Activated CD4-positive, alpha-beta memory T cell treated with anti-CD3 and anti-CD28 coated beads, Interleukin-2, amount 10 ng/mL, durations not matched to agents 7 days and 5 days (primary cell): Measurements from ENCODE around the gene DLG5. TPM values are rescaled to one million over a fixed set of nuclear protein-coding genes. Genes with fewer than 3 reads are reported as not detected.

Experiments
- CTCF ChIA-PET: fragments of 350-600 bp; sonication (Branson Sonifier 250); formaldehyde crosslinking; loops from one replicate; lab custom pipeline; 2021; ENCODE audit warnings: antibody characterized with exemption, inconsistent platforms; lab: Charles Lee
- POLR2A ChIA-PET: fragments of 350-600 bp; sonication (Branson Sonifier 250); formaldehyde crosslinking; loops from one replicate; lab custom pipeline; 2021; ENCODE audit warnings: antibody characterized with exemption; lab: Charles Lee
- DNase-seq: peaks from one replicate; pipeline ENCODE4 v3.0.0-alpha.2; 2020
- H3K27ac Mint-ChIP-seq: one replicate; pipeline ENCODE4 v1.8.0; 2021; ENCODE audit warnings: mild to moderate bottlenecking, mixed read lengths
- H3K27me3 Mint-ChIP-seq: one replicate; pipeline ENCODE4 v1.8.0; 2021; ENCODE audit warnings: mixed read lengths
- H3K36me3 Mint-ChIP-seq: one replicate; pipeline ENCODE4 v1.8.0; 2021; ENCODE audit warnings: low read depth, mixed read lengths
- H3K4me1 Mint-ChIP-seq: one replicate; pipeline ENCODE4 v1.8.0; 2021; ENCODE audit warnings: mixed read lengths
- H3K4me3 Mint-ChIP-seq: one replicate; pipeline ENCODE4 v1.8.0; 2021; ENCODE audit warnings: mild to moderate bottlenecking, mixed read lengths
- H3K9me3 Mint-ChIP-seq: one replicate; pipeline ENCODE4 v1.8.0; 2021; ENCODE audit warnings: mixed read lengths
- total RNA-seq, 2 experiments: library from RNA; stranded (reverse); gene quantifications; one replicate each; pipeline ENCODE4 v1.2.3, GENCODE V29; 2021

The DLG5 gene
- total RNA-seq, 2 experiments from 2014 or later = 9.6 to 9.9 TPM

DNA sequence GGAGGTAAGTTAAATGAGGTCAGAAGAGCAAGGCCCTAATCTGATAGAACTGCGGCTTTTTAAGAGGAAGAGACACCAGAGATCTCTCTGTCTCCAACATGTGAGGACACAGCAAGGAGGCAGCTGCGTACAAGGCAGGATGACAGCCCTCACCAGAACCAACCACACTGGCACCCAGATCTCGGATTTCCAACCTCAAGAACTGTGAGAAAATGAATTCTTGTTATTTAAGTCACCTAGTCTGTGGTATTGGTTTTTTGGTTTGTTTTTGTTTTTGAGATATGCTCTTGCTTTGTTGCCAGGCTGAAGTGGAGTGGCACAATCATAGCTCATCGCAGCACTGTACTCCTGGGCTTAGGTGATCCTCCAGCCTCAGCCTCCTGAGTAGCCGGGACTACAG, 127.2 kb downstream of the DLG5 start:
- Mint-ChIP-seq H3K36me3 (no peaks in the 10 kb centered on the region), H3K27ac (no peak overlapping the region), H3K4me3 (no peak overlapping the region), H3K9me3 (no peaks in the 10 kb centered on the region), H3K27me3 (peaks cover 5% of the 10 kb centered on the region), H3K4me1 (peaks cover 33% of the 10 kb centered on the region)
- ChIA-PET CTCF (no interaction called here), POLR2A (no interaction called here)
- DNase-seq = peak; percentile 52

DNA sequence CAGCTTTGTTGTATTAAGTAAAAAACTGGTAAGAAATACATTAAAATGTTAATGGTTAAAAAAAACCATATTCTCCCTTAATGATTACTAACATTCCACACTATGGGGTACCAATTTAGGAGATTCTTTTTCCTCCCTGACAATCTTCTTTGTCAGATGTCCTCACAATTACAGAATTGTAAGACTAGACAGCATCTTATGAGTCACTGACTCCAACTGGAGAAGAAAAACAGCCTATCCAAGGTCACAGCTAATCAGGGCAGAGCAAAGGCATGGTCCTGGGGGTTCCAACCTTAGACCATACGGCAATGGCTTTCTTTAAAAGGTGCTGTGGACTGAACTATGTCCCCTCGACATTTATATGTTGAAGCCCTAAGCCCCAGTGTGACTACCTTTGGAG, 127.6 kb downstream of the DLG5 start:
- Mint-ChIP-seq H3K36me3 (no peaks in the 10 kb centered on the region), H3K4me3 (no peak overlapping the region), H3K9me3 (no peaks in the 10 kb centered on the region), H3K27me3 (peaks cover 5% of the 10 kb centered on the region), H3K4me1 (peaks cover 33% of the 10 kb centered on the region), H3K27ac (no peak overlapping the region)
- ChIA-PET POLR2A (no interaction called here), CTCF (no interaction called here)
- no peak for DNase-seq

DNA sequence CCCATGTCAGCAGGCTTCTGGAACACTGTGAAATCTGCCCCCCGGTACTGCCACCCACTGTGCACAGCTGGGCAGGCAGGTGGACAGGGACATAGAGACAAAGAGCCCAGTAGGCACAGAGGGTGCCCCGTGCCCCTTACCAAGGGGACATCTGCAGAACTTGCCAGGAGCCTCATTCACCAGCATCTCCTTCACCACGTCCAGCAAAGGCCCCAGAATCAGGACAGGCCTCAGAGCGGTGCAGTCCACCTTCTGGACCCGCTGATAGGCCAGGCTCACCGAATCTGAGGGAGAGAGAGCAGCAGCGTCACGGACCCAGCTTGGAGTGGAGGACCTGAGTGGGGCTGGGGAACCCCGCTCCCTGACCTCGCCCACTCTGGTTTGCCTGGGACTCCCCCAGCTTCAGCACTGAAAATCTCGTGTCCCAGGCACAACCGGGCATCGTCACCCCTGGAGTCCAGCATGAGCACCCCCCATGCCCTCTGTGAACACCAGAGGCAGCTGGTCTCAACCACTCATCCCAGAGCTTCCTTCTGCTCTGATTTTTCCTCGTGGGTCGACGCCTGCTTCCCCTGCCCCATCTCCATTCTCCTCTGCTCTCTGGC, 130.1 kb downstream of the DLG5 start:
- no peak for DNase-seq
- ChIA-PET CTCF (interaction anchor here (1.1 kb wide), 1 partner anchor 41 kb away, joined by 3 read pairs; no protein-coding TSS in a partner anchor), POLR2A (no interaction called here)
- H3K36me3 Mint-ChIP-seq = no peaks in the 10 kb centered on the region
- peaks cover 23% of the 10 kb centered on the region for H3K4me1 Mint-ChIP-seq
- H3K4me3 Mint-ChIP-seq = no peak overlapping the region
- peaks cover 5% of the 10 kb centered on the region for H3K27me3 Mint-ChIP-seq
- no peak overlapping the region for H3K27ac Mint-ChIP-seq
- H3K9me3 Mint-ChIP-seq = no peaks in the 10 kb centered on the region

DNA sequence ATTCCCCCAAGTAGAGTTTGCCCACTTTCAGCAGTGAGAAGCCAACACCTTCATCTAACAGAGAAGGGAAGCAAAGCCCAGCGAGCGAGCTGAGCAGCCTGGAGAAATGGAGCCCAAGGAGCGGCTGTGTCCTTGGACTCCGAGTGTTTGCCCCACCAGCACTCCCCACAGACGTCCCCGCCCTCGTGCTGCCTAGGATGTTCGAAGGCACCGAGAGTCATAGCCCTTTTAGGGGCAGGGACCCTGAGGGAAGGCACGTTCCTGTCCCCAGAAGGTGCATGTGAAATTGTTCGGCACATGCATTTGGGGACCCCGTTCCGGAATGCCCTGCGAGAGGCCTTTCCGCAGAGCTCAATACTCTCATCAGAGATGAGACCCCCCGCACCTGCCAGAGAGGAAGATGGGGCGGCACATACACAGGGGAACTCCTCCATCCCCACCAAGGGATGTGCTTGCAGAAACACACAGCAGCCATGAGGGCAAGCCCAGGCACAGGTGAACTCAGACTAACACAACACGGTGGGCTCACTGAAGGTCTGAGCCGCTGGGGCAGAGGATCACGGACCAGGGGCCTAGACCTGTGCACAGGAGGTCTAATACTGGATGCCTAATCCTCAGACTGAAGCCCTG, 131.0 kb downstream of the DLG5 start:
- Mint-ChIP-seq H3K4me3 (no peak overlapping the region), H3K9me3 (no peaks in the 10 kb centered on the region), H3K27ac (no peak overlapping the region), H3K36me3 (no peaks in the 10 kb centered on the region), H3K4me1 (peaks cover 14% of the 10 kb centered on the region), H3K27me3 (peaks cover 5% of the 10 kb centered on the region)
- no peak for DNase-seq
- ChIA-PET POLR2A (no interaction called here), CTCF (interaction anchor here (1.1 kb wide), 1 partner anchor 42 kb away, joined by 3 read pairs; no protein-coding TSS in a partner anchor)

DNA sequence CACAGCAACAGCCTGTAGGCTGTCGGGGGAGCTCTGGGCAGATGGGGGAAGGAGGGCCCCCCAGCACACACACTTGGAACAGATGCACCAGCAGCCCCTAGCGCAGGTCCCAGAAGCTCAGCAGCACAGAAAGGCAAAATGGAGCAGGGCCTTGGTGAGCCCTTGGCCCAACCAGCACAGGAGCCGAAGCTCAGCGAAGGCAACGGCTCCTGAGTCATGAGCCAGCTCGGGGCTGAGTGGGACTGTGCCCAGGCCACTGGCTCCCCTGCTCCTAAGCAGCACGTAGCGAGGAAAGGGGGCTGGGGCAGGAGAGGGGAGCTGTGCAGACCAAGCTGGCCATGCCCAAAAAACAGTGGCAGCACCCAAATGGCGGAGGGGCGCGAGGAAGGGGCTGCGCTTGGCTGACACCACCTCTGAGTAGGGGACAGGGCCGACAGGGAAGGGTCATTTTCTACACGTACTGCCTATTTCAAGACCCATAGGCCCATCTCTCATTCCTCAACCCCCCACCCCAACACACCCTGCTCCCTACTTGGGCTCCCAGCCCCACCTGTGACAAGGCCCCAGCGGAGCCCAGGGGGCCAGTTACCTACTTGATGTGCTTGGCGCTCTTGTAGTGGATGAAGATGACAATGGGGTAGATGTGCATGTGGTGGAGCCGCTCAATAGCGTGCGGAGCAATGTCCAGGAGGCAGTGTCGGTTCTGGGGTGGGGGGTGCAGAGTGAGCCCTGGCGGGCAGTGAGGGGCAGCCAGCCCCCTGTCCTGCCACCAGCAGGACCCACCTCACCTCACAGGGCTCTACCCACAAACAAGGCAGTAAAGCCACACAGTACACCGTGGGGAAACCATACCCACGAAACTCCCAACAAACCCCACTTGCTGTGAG, 132.1 kb downstream of the DLG5 start:
- Mint-ChIP-seq H3K36me3 (no peaks in the 10 kb centered on the region), H3K27ac (no peak overlapping the region), H3K27me3 (peaks cover 5% of the 10 kb centered on the region), H3K4me1 (peaks cover 7% of the 10 kb centered on the region), H3K9me3 (no peaks in the 10 kb centered on the region), H3K4me3 (no peak overlapping the region)
- DNase-seq = no peak
- ChIA-PET POLR2A (no interaction called here), CTCF (no interaction called here)

DNA sequence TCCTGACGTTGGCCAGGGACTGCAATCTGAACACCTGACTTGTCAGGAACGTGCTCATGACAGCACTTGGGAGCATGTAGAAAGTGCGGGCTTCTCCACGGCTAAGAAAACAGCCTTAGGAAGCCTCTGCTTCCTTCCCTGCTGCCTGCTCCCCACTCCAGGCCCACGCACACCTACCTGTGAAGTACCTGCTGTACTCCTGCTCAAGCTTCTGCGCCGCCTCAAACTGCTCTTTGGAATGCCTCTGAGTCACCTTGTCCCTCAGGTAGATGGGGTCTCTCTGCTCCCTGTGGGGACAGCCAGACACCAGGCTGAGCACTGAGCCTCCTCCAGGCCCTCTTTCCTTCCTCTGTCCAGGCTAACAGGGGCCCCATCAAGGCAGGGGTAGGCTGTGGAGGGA, 132.7 kb downstream of the DLG5 start:
- no peak for DNase-seq
- Mint-ChIP-seq H3K27me3 (peaks cover 5% of the 10 kb centered on the region), H3K36me3 (no peaks in the 10 kb centered on the region), H3K4me1 (no peaks in the 10 kb centered on the region), H3K27ac (no peak overlapping the region), H3K4me3 (no peak overlapping the region), H3K9me3 (no peaks in the 10 kb centered on the region)
- ChIA-PET CTCF (no interaction called here), POLR2A (no interaction called here)

DNA sequence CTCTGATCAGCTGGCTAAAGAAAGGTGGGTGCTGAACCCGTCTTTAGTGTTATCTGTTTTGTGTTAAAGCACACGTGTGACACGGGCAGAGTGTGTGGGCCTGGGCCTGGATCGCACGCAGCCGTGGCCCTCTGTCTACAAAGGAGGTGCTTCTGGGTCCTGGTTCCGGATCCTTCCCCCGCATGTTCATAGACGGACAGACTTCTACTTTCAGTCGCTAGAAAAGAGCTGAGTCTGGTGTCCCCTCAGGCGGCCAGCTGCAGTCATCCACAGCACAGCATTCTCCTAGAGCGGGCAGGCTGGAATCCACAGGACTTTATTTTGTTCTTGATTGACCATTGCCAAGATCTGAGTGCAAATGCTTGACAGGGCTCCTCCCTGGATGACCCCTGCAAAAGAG, 134.4 kb downstream of the DLG5 start:
- Mint-ChIP-seq H3K4me1 (no peaks in the 10 kb centered on the region), H3K9me3 (no peaks in the 10 kb centered on the region), H3K27ac (no peak overlapping the region), H3K36me3 (no peaks in the 10 kb centered on the region), H3K4me3 (no peak overlapping the region), H3K27me3 (peaks cover under 1% of the 10 kb centered on the region)
- ChIA-PET CTCF (no interaction called here), POLR2A (no interaction called here)
- DNase-seq = no peak

DNA sequence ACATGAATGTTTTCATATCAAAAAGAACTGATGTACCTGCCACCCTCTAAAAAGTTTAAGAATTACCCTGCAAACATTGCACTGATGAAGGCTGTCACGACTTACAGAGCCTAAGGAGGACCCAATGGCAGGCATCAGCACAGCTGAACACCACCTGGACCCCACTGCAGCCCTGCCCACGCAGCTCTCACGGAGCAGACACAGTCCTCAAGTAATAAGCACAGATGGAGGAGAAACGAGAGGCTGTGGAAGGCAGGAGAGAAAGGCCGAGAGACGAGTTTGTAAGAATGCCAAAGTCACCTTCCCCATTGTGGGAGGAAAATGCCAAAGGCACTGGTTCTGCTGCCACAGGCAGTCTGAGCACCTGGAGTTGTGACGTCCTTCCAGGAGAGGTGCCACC, 135.0 kb downstream of the DLG5 start:
- H3K9me3 Mint-ChIP-seq = no peaks in the 10 kb centered on the region
- no peaks in the 10 kb centered on the region for H3K4me1 Mint-ChIP-seq
- H3K27me3 Mint-ChIP-seq = no peaks in the 10 kb centered on the region
- ChIA-PET POLR2A (no interaction called here), CTCF (no interaction called here)
- no peak for DNase-seq
- H3K4me3 Mint-ChIP-seq = no peak overlapping the region
- no peaks in the 10 kb centered on the region for H3K36me3 Mint-ChIP-seq
- H3K27ac Mint-ChIP-seq = no peak overlapping the region

DNA sequence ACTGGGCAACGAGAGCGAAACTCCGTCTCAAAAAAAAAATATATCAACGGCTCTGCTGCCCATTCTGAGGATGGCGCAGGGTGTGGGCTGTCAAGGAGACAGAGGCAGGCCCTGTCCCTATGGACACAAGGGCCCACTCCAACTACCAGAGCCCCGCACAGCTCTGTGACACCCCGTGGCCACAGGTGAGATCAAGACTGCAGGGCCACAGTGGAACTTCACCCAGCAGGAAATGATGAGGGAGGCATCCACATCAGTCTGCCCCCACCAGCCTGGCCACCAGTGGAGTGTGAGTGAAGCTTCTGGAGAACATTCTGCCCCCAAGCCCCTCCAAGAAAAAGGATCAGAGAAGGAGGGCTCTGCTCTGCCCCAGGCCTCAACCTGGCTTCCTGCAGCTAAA, 136.7 kb downstream of the DLG5 start:
- CTCF ChIA-PET = no interaction called here
- H3K4me3 Mint-ChIP-seq = no peak overlapping the region
- no peak for DNase-seq
- POLR2A ChIA-PET = no interaction called here
- no peaks in the 10 kb centered on the region for H3K4me1 Mint-ChIP-seq
- no peaks in the 10 kb centered on the region for H3K36me3 Mint-ChIP-seq
- H3K9me3 Mint-ChIP-seq = no peaks in the 10 kb centered on the region
- no peak overlapping the region for H3K27ac Mint-ChIP-seq
- H3K27me3 Mint-ChIP-seq = no peaks in the 10 kb centered on the region

DNA sequence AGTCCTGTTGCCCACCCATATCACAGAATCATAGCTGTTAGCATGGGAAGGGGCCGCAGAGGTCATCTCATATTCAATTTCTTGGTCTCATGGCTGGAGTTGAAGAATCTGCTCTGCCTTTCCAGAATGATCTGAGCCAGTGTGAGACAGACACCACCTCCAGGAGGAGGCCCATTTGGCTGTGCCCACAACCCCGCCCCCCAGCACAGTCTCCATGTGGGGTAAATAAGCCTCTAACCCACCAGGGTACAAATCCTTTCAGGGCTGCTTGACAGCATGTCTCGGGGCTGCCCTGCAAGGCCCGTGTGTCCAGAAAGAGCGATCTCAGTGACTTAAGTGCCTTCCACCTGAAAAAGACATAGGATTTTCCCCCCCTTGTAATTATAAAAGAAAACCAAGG, 137.5 kb downstream of the DLG5 start:
- H3K27ac Mint-ChIP-seq = no peak overlapping the region

DNA sequence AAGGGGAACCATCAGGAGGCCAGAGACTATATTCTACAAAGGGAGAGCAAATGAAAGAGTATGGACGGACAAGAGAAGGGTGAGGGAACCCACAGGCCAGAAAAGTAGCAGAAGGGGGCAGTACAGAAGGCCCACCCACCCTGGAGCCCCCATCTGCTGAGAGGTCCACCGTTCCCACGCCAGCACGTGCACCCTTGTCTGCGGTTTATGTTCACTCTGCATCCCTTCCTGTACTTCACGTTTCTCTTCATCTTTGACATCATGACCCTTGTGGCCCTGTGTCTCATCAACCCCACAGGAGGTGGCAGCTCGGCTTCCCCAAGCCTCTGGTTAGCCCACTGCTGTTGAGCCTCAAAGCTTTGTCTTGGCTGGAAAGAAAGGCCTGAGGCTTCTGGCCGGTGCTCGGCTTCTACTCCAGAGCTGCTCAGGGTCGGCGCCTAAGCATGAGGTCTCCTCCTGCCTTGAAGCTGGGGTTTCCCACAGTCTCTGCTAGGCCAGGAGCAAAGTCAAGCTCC, 138.0 kb downstream of the DLG5 start:
- H3K4me1 Mint-ChIP-seq = no peaks in the 10 kb centered on the region
- CTCF ChIA-PET = no interaction called here

More for the DNA sequence above, 137.5 kb downstream of the DLG5 start:
- Mint-ChIP-seq H3K9me3 (no peaks in the 10 kb centered on the region), H3K36me3 (no peaks in the 10 kb centered on the region), H3K4me1 (no peaks in the 10 kb centered on the region), H3K4me3 (no peak overlapping the region), H3K27me3 (no peaks in the 10 kb centered on the region)
- DNase-seq = no peak
- ChIA-PET CTCF (no interaction called here), POLR2A (no interaction called here)

DNA sequence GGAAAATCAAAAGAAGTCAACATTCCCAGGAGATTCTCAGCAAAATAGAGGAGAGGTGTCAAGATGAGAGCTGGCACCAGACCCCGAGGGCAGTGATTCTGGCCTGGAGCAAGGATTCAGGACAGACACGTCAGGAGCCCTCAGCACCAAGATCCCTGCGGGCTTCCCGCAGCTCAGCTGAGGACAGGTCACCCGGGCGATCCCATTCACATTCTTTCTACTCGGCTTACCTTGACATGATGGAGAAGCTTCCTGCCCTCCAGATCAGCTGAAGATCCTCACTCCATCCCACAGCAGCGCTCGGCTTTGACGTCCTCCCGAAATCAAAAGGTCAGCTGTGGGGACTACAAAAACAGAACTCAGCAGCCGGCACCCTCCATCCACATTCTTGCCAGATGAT, 139.1 kb downstream of the DLG5 start:
- ChIA-PET CTCF (no interaction called here), POLR2A (no interaction called here)
- no peaks in the 10 kb centered on the region for H3K36me3 Mint-ChIP-seq
- DNase-seq = no peak
- no peaks in the 10 kb centered on the region for H3K4me1 Mint-ChIP-seq
- H3K27ac Mint-ChIP-seq = no peak overlapping the region
- H3K9me3 Mint-ChIP-seq = no peaks in the 10 kb centered on the region
- no peaks in the 10 kb centered on the region for H3K27me3 Mint-ChIP-seq
- no peak overlapping the region for H3K4me3 Mint-ChIP-seq

More for the DNA sequence above, 138.0 kb downstream of the DLG5 start:
- no peak for DNase-seq
- no peaks in the 10 kb centered on the region for H3K36me3 Mint-ChIP-seq
- no peak overlapping the region for H3K4me3 Mint-ChIP-seq
- H3K27me3 Mint-ChIP-seq = no peaks in the 10 kb centered on the region
- POLR2A ChIA-PET = no interaction called here
- no peak overlapping the region for H3K27ac Mint-ChIP-seq
- H3K9me3 Mint-ChIP-seq = no peaks in the 10 kb centered on the region

DNA sequence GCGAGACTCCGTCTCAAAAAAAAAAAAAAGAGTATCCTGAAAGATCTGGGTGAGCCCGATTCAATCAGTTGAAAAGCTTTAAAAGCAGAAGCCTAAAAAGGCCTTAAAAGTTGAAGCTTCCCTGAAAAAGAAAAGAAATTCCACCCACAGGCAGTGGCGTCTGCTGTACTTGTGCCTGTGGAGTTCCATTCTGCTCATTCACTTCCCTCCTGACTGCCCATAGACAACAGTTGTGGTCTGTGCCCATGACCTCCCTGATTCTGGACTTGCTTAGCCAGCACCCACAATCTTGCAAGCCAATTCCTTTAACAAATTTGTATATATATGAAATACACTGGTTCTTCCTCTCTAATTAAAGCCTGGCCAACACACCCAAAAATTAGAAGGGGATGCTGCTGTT, 141.7 kb downstream of the DLG5 start:
- no peaks in the 10 kb centered on the region for H3K9me3 Mint-ChIP-seq
- H3K4me3 Mint-ChIP-seq = no peak overlapping the region
- ChIA-PET CTCF (no interaction called here), POLR2A (no interaction called here)
- no peaks in the 10 kb centered on the region for H3K36me3 Mint-ChIP-seq
- no peak for DNase-seq
- H3K4me1 Mint-ChIP-seq = no peaks in the 10 kb centered on the region
- H3K27ac Mint-ChIP-seq = no peak overlapping the region
- no peaks in the 10 kb centered on the region for H3K27me3 Mint-ChIP-seq
